Cardiac fibroblast (primary cell): ENCODE results near the gene GDA.
"Not testable (repeated sequence)": the region's sequence is repeated elsewhere in the genome, so short reads cannot be mapped to it uniquely, and the experiment has no call there.

ENCODE experiments used
- DNase-seq, 2 donors: peaks; one replicate each; pipeline versions ENCODE4 v3.0.0 to v3.0.0-alpha.2; 2010; ENCODE audit warnings: low read depth in 2 of 2
- H3K4me3 ChIP-seq, 2 donors: replicated peaks in 1 of 2; 1 replicate in 1 of 2; 2 replicates in 1 of 2; pipeline ENCODE4 v1.5.1; 2011; ENCODE audit warnings: low read depth in 2 of 2, low read length in 2 of 2, mild to moderate bottlenecking in 2 of 2, moderate library complexity in 1 of 2
- TF ChIP-seq, protein P1 (sequence below): IDR thresholded peaks from one replicate; pipeline ENCODE4 v1.5.1; 2011; ENCODE audit warnings: low read depth, mild to moderate bottlenecking, low read length, inconsistent platforms

The GDA gene

GRCh38 chr9:72268961-72269360 is 119.7 kb downstream of the GDA start:
- TF ChIP-seq, protein P1, sequence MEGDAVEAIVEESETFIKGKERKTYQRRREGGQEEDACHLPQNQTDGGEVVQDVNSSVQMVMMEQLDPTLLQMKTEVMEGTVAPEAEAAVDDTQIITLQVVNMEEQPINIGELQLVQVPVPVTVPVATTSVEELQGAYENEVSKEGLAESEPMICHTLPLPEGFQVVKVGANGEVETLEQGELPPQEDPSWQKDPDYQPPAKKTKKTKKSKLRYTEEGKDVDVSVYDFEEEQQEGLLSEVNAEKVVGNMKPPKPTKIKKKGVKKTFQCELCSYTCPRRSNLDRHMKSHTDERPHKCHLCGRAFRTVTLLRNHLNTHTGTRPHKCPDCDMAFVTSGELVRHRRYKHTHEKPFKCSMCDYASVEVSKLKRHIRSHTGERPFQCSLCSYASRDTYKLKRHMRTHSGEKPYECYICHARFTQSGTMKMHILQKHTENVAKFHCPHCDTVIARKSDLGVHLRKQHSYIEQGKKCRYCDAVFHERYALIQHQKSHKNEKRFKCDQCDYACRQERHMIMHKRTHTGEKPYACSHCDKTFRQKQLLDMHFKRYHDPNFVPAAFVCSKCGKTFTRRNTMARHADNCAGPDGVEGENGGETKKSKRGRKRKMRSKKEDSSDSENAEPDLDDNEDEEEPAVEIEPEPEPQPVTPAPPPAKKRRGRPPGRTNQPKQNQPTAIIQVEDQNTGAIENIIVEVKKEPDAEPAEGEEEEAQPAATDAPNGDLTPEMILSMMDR = no peak

GRCh38 chr9:72270359-72270758 is 121.1 kb downstream of the GDA start:
- H3K4me3 ChIP-seq, DNase-seq: not testable (repeated sequence)

More at GRCh38 chr9:72268961-72269360, 119.7 kb downstream of the GDA start:
- no peak for DNase-seq
- no peak overlapping the region for H3K4me3 ChIP-seq

- DNase-seq = peak; percentile 68 to 72
- no peak overlapping the region for H3K4me3 ChIP-seq
Measured at GRCh38 chr9:72271613-72272478, 122.6 kb downstream of the GDA start.

GRCh38 chr9:72274441-72274840 is 125.2 kb downstream of the GDA start:
- DNase-seq = no peak
- no peak overlapping the region for H3K4me3 ChIP-seq
- TF ChIP-seq, protein P1 = no peak

More at GRCh38 chr9:72271613-72272478, 122.6 kb downstream of the GDA start:
- TF ChIP-seq, protein P1 = peak; percentile 81

DNA sequence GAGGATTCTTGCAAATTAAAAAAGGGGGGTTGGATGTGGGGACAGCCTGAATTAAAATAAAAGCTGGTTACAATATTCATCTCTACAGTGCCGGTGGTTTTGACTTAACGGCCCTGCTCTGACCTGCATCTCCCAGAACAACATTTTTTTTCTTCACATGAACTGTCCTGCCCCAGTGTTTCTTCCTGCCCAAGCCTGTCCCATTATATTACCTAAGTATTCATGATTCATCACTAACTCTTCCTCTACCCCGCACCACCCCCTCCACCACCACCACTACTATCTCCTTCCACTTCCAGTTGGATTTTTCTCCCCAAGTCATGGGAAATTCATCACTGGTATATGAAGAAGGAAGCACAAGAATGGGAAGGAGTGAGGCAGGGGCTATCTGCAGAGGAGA is 125.7 kb downstream of the GDA start:
- H3K4me3 ChIP-seq = no peak overlapping the region
- TF ChIP-seq, protein P1 = no peak
- no peak for DNase-seq

- TF ChIP-seq, protein P1 = no peak
- H3K4me3 ChIP-seq = no peak overlapping the region
- no peak for DNase-seq
Measured at GRCh38 chr9:72276429-72276828, 127.2 kb downstream of the GDA start.

- no peak for DNase-seq
- no peak overlapping the region for H3K4me3 ChIP-seq
- TF ChIP-seq, protein P1 = no peak
Measured at GRCh38 chr9:72278959-72279358, 129.7 kb downstream of the GDA start.
